NB4 (cell line): ENCODE measurements around the gene CDH4.

Experiments used
- CTCF ChIP-seq: IDR thresholded peaks from one replicate; pipeline ENCODE4 v1.5.1; 2012; ENCODE audit warnings: low read depth, low read length
- POLR2A ChIP-seq: IDR thresholded peaks from 2 replicates; pipeline ENCODE4 v1.6.1; 2011; ENCODE audit warnings: mild to moderate bottlenecking; ENCODE audit not compliant: insufficient read length; ENCODE audit errors: extremely low read depth

- TF ChIP-seq CTCF (no peak), POLR2A (no peak)
Observed at GRCh38 chr20:61764471-61765025, 512.5 kb downstream of the CDH4 start.
